Left lung (tissue), 10 donors: Measurements from ENCODE around the gene ERI2. TPM values are rescaled to one million over a fixed set of nuclear protein-coding genes. Genes with fewer than 3 reads are reported as not detected.
A peak's percentile ranks its signal among the peaks of the same experiment; 100 is the strongest.

Source experiments
- ATAC-seq: fragments of 200-7000 bp; cut with Tn5 transposase; one replicate; pipeline ENCODE4 v1.9.1; 2020; ENCODE audit warnings: moderate library complexity
- DNase-seq, 4 donors: peaks; one replicate each; pipeline ENCODE4 v3.0.0-alpha.2; 2013 to 2020
- H3K27ac ChIP-seq, 2 donors: fragments of 200-600 bp; sonication (generic) in 1 of 2; one replicate each; pipeline versions ENCODE4 v1.5.0 to v1.8.0; 2020 to 2021
- H3K27me3 ChIP-seq, 2 donors: fragments of 200-600 bp; sonication (generic) in 1 of 2; one replicate each; pipeline versions ENCODE4 v1.5.0 to v1.8.0; 2020 to 2021
- H3K36me3 ChIP-seq, 2 donors: fragments of 200-600 bp; sonication (generic) in 1 of 2; one replicate each; pipeline versions ENCODE4 v1.5.0 to v1.8.0; 2020 to 2021
- H3K4me1 ChIP-seq, 2 donors: fragments of 200-600 bp; one replicate each; pipeline ENCODE4 v1.8.0; 2021
- H3K4me3 ChIP-seq, 2 donors: fragments of 200-600 bp; sonication (generic) in 1 of 2; one replicate each; pipeline versions ENCODE4 v1.5.0 to v1.8.0; 2020 to 2021; ENCODE audit warnings: mild to moderate bottlenecking in 1 of 2
- H3K9me3 ChIP-seq, 2 donors: fragments of 200-600 bp; sonication (generic) in 1 of 2; one replicate each; pipeline versions ENCODE4 v1.5.0 to v1.8.0; 2020 to 2021
- CTCF ChIP-seq, 2 donors: fragments of 200-600 bp; sonication (generic) in 1 of 2; IDR thresholded peaks; one replicate each; pipeline versions ENCODE4 v1.5.0 to v1.8.0; 2021; ENCODE audit warnings: antibody characterized with exemption in 2 of 2
- intact Hi-C, 2 donors: fragments of 100-400 bp; cut with DNase I; formaldehyde crosslinking; loops; one replicate each; pipeline versions ENCODE4 v1.11.2 to v1.14.2; 2022
- polyA plus RNA-seq, 6 donors: library from polyadenylated mRNA; unstranded; fragments of 120-200 nt; gene quantifications; one replicate each; pipeline ENCODE4 v1.2.1, GENCODE V29; 2013; ENCODE audit not compliant: insufficient read length in 6 of 6
- total RNA-seq, 2 donors: library from RNA; stranded (reverse); fragmentation: NEBNext Ultra II Directional; extraction: Animal tissue kit (Norgen Biotek cat#: 25700); gene quantifications; one replicate each; pipeline ENCODE4 v1.2.1, GENCODE V29; 2021
- donor health status: DM: no; HTN: yes; CAD: no.
- donor health status: DM: no; HTN: no; CAD: no.

The ERI2 gene
- total and polyA plus RNA-seq, 8 donors = 16.3 to 42.6 (median 34.5) TPM

DNA sequence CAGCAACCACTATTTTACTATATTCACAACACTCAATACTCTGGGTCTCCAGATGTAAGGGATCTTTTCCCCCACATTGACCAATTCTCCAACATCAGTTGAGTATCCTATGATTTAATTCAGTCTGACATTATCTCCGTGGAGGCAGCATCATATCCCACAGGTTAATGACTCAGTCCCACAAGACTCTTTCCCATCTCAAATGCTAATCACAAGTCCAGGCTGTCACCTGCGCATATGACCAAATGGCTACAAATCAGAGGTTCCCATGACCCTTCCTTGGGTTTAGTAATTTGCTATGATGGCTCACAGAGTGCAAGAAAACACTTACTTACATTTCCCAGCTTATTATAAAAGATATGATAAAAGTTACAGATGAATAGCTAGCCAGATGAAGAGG lies 23.8 kb downstream of the ERI2 start:
- Histone ChIP-seq H3K9me3 (no peaks in the 10 kb centered on the region), H3K4me1 (no peaks in the 10 kb centered on the region), H3K27me3 (no peaks in the 10 kb centered on the region), H3K36me3 (peaks cover 0 to 30% of the 10 kb centered on the region in 2 donors), H3K27ac (no peak overlapping the region), H3K4me3 (no peak overlapping the region)
- ATAC-seq (no peak), DNase-seq (no peak)
- intact Hi-C loops = no loop called here
- no peak for TF ChIP-seq CTCF (IDR thresholded peaks at IDR 0.05)

- Histone ChIP-seq H3K27me3 (no peaks in the 10 kb centered on the region), H3K9me3 (no peaks in the 10 kb centered on the region), H3K4me3 (no peak overlapping the region), H3K36me3 (peaks cover 0 to 31% of the 10 kb centered on the region in 2 donors), H3K27ac (no peak overlapping the region), H3K4me1 (no peaks in the 10 kb centered on the region)
- intact Hi-C loops = no loop called here
- ATAC-seq = no peak
- TF ChIP-seq CTCF (IDR thresholded peaks at IDR 0.05) = no peak
- no peak for DNase-seq
These were observed 24.6 kb downstream of the ERI2 start for GRCh38 chr16:20781697-20782096.

DNA sequence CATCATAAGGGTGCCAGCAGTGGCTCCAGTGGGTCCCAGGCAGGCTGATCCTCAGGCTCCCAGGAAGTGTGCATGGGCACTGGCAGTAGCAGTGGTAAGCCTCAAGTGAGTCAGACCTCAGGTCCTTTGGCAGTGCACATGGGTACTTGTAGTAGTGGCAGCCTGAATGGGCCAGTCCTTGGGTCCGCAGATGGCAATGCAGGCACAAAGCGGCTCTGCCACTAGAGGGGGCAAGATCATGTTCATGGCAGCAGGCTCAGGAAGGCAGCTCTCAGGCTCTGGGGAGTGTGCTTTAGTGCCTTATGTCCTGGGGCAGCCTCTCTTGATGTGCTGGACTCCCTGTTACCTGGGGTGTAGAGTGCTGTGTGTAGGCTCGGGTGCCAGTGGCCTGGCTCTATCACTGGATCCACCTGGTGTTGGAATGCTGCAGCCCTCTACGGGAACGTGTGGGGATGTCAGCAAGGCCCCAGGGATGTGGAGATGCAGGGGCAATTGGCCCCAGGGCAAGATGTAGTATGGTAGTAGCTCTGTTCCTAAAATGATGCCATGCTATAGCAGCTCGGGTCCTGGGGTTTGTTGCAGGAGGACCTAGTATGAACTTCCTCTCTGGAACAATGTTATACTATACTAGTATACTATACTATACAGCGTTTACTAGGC lies 31.4 kb downstream of the ERI2 start:
- Histone ChIP-seq H3K4me1 (no peaks in the 10 kb centered on the region), H3K27me3 (no peaks in the 10 kb centered on the region), H3K9me3 (no peaks in the 10 kb centered on the region), H3K36me3 (peaks cover 0 to 17% of the 10 kb centered on the region in 2 donors), H3K4me3 (no peak overlapping the region), H3K27ac (no peak overlapping the region)
- intact Hi-C loops = no loop called here
- DNase-seq = peak in 3 of 4 donors; percentile 33 to 86 (median 85)
- TF ChIP-seq CTCF (IDR thresholded peaks at IDR 0.05) = peak; percentile 64 to 68
- peak; percentile 100 for ATAC-seq

DNA sequence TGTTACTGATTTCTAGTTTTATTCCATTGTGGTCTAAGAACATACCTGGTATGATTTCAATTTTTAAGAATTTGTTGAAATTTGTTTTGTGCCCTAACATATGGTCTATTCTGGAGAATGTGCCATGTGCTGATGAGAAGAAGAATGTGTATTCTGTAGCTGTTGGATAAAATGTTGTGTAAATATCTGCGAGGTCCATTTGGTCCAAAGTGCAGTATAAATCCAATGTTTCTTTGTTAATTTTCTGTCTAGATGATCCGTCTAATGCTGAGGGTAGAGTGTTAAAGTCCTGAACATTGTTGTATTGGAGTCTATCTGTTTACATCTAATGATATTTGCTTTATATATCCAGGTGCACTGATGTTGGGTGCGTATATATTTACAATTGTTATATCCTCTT lies 32.6 kb downstream of the ERI2 start:
- peaks cover 0 to 13% of the 10 kb centered on the region in 2 donors for H3K36me3 ChIP-seq
- intact Hi-C loops = no loop called here
- no peaks in the 10 kb centered on the region for H3K9me3 ChIP-seq
- H3K4me3 ChIP-seq = no peak overlapping the region
- H3K27ac ChIP-seq = no peak overlapping the region
- TF ChIP-seq CTCF (IDR thresholded peaks at IDR 0.05) = no peak
- DNase-seq (no peak), ATAC-seq (no peak)
- H3K4me1 ChIP-seq = no peaks in the 10 kb centered on the region
- no peaks in the 10 kb centered on the region for H3K27me3 ChIP-seq

DNA sequence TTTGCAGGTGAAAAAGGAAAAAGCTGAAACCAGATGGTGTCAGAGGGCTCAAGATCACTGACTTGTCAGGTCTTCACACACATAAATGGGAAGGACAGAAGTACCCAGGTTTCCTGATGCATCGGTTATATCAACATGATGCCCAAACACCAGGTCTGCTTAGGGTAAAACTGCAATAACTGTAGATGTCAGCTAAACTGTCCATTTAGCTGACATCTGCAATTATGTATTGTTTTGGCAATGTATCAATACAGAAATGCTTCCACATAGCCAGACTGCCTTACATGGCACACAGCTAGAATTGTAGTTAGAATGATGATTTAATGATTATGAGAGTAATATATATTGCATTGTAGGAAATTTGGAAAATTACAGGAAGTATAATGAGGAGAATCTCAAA lies 37.5 kb downstream of the ERI2 start:
- no peak overlapping the region for H3K4me3 ChIP-seq
- intact Hi-C loops = no loop called here
- no peak overlapping the region for H3K27ac ChIP-seq
- peaks cover 0 to 3% of the 10 kb centered on the region in 2 donors for H3K4me1 ChIP-seq
- H3K9me3 ChIP-seq = no peaks in the 10 kb centered on the region
- no peaks in the 10 kb centered on the region for H3K36me3 ChIP-seq
- ATAC-seq (no peak), DNase-seq (no peak)
- TF ChIP-seq CTCF (IDR thresholded peaks at IDR 0.05) = no peak
- no peaks in the 10 kb centered on the region for H3K27me3 ChIP-seq
